ENCODE data around the gene ARL17B.
"Not testable (repeated sequence)": the region's sequence is repeated elsewhere in the genome, so short reads cannot be mapped to it uniquely, and the experiment has no call there.

- not testable (repeated sequence) for TF ChIP-seq CTCF, POLR2A (IDR thresholded peaks at IDR 0.05)
Observed at GRCh38 chr17:46224864-46225263, 136.7 kb downstream of the ARL17B start.

All from transverse colon (tissue), 3 donors.